ENCODE measurements around the gene PSMC3IP.

DNA sequence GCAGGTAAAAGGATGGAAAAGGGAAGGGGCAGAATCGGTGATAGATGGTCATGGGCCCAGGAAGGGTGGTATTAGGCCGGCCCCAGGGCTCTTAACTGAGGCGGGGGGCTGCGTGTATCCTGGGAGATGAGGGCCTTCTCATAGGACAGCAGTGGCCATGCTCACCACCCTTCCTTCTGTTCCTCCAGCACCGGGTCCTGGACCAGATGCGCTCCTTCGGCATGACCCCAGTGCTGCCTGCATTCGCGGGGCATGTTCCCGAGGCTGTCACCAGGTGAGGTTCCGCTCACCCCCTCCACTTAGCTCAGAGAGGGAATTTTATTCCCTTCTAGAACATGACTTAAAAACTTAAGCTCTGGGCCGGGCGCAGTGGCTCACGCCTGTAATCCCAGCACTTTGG lies 39.0 kb downstream of the PSMC3IP start:
- TF ChIP-seq ZNF416 (CRISPR knock-in tag; IDR thresholded peaks at IDR 0.05) (no peak), SP1 (CRISPR knock-in tag; conservative IDR thresholded peaks at IDR 0.05) (no peak), CTCF (IDR thresholded peaks at IDR 0.05) (no peak), ZBTB21 (CRISPR knock-in tag; IDR thresholded peaks at IDR 0.05; ENCODE audit: borderline replicate concordance) (no peak)

Data from WTC11 (cell line).